Parathyroid adenoma (tissue), 2 donors: ENCODE results near the gene RPS6KA2.
"Not testable (repeated sequence)": the region's sequence is repeated elsewhere in the genome, so short reads cannot be mapped to it uniquely, and the experiment has no call there.

Experiments used
- H2AFZ ChIP-seq: fragments of 300-600 bp; sonication (generic); one replicate; pipeline ENCODE4 v1.7.0; 2017; ENCODE audit warnings: antibody characterized with exemption, mild to moderate bottlenecking
- H3K27ac ChIP-seq: fragments of 300-600 bp; sonication (generic); one replicate; pipeline ENCODE4 v1.7.0; 2017
- H3K27me3 ChIP-seq: fragments of 300-600 bp; sonication (generic); one replicate; pipeline ENCODE4 v1.7.0; 2017; ENCODE audit warnings: low read length; ENCODE audit not compliant: control insufficient read depth, insufficient read depth
- H3K36me3 ChIP-seq: fragments of 300-600 bp; sonication (generic); one replicate; pipeline ENCODE4 v1.7.0; 2017; ENCODE audit warnings: low read length; ENCODE audit not compliant: control insufficient read depth, insufficient read depth
- H3K4me1 ChIP-seq: fragments of 300-600 bp; sonication (generic); one replicate; pipeline ENCODE4 v1.7.0; 2017; ENCODE audit warnings: control low read depth
- H3K4me2 ChIP-seq: fragments of 300-600 bp; sonication (generic); one replicate; pipeline ENCODE4 v1.7.0; 2017; ENCODE audit warnings: low read length
- H3K4me3 ChIP-seq: fragments of 300-600 bp; sonication (generic); one replicate; pipeline ENCODE4 v1.7.0; 2017; ENCODE audit warnings: low read depth, low read length
- H3K79me2 ChIP-seq: fragments of 300-600 bp; sonication (generic); one replicate; pipeline ENCODE4 v1.7.0; 2017; ENCODE audit warnings: control low read depth
- H3K9ac ChIP-seq: fragments of 300-600 bp; sonication (generic); one replicate; pipeline ENCODE4 v1.7.0; 2017; ENCODE audit warnings: mild to moderate bottlenecking
- H3K9me3 ChIP-seq: fragments of 300-600 bp; sonication (generic); one replicate; pipeline ENCODE4 v1.7.0; 2017; ENCODE audit warnings: low read length; ENCODE audit not compliant: control insufficient read depth
- CTCF ChIP-seq: fragments of 300-600 bp; sonication (generic); IDR thresholded peaks from one replicate; pipeline ENCODE4 v1.7.0; 2017; ENCODE audit warnings: antibody characterized with exemption, mild to moderate bottlenecking
- donor health status: primary hyperparathyroidism.

RPS6KA2 gene

DNA sequence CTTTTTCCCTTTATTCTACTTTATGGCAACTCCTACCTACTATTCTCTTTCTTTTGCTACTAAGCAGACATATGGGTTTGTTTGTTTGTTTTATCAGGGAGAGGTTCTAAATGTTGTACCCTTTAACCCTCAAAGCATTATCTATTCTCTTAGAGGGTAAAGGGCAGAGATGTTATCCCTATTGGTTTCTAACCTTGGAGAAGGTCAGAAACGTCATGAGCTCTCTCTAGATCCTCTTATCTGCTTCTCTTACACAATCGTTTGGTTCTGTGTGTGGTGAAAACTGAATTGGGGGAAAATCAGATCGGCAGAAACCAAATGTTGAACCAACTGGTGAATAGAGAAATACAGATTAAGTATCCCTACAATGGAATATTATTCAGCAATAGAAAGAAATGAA, 237.9 kb downstream of the RPS6KA2 start:
- Histone ChIP-seq H3K9me3 (no peaks in the 10 kb centered on the region), H3K4me2 (no peak overlapping the region), H3K4me1 (no peaks in the 10 kb centered on the region), H3K27ac (no peak overlapping the region), H3K4me3 (no peak overlapping the region), H3K36me3 (no peaks in the 10 kb centered on the region), H3K9ac (no peak overlapping the region), H3K79me2 (no peaks in the 10 kb centered on the region), H3K27me3 (no peaks in the 10 kb centered on the region), H2AFZ (no peak overlapping the region)
- no peak for TF ChIP-seq CTCF

GRCh38 chr6:166388290-166389004, 238.6 kb downstream of the RPS6KA2 start:
- no peak for TF ChIP-seq CTCF
- Histone ChIP-seq H2AFZ (no peak overlapping the region), H3K27ac (no peak overlapping the region)

GRCh38 chr6:166387642-166388289, 239.3 kb downstream of the RPS6KA2 start:
- no peak for TF ChIP-seq CTCF
- H3K4me2 ChIP-seq = no peak overlapping the region
- no peaks in the 10 kb centered on the region for H3K4me1 ChIP-seq
- no peak overlapping the region for H2AFZ ChIP-seq
- no peak overlapping the region for H3K4me3 ChIP-seq
- no peaks in the 10 kb centered on the region for H3K79me2 ChIP-seq
- H3K36me3 ChIP-seq = no peaks in the 10 kb centered on the region
- no peaks in the 10 kb centered on the region for H3K9me3 ChIP-seq
- no peak overlapping the region for H3K27ac ChIP-seq
- no peak overlapping the region for H3K9ac ChIP-seq
- no peaks in the 10 kb centered on the region for H3K27me3 ChIP-seq

More at GRCh38 chr6:166388290-166389004, 238.6 kb downstream of the RPS6KA2 start:
- no peak overlapping the region for H3K9ac ChIP-seq
- H3K4me3 ChIP-seq = no peak overlapping the region
- no peaks in the 10 kb centered on the region for H3K79me2 ChIP-seq
- H3K36me3 ChIP-seq = no peaks in the 10 kb centered on the region
- no peaks in the 10 kb centered on the region for H3K27me3 ChIP-seq
- no peak overlapping the region for H3K4me2 ChIP-seq
- H3K4me1 ChIP-seq = no peaks in the 10 kb centered on the region
- no peaks in the 10 kb centered on the region for H3K9me3 ChIP-seq

DNA sequence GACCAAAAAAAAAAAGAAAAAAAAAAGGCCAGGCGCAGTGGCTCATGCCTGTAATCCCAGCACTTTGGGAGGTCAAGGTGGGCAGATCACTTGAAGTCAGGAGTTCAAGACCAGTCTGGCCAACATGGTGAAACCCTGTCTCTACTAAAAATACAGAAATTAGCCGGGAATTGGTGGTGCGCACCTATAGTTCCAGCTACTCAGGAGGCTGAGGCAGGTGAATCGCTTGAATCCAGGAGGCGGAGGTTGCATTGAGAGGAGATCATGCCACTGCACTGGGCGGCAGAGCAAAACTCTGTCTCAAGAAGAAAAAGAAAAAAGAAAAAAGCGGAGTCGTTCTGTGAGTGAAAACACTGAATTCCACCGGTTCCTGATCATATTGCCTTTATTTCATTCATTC, 240.0 kb downstream of the RPS6KA2 start:
- not testable (repeated sequence) for H3K9ac ChIP-seq, H3K4me1 ChIP-seq, H2AFZ ChIP-seq, H3K79me2 ChIP-seq, H3K27ac ChIP-seq, H3K36me3 ChIP-seq, H3K4me2 ChIP-seq, H3K4me3 ChIP-seq, H3K27me3 ChIP-seq, H3K9me3 ChIP-seq

DNA sequence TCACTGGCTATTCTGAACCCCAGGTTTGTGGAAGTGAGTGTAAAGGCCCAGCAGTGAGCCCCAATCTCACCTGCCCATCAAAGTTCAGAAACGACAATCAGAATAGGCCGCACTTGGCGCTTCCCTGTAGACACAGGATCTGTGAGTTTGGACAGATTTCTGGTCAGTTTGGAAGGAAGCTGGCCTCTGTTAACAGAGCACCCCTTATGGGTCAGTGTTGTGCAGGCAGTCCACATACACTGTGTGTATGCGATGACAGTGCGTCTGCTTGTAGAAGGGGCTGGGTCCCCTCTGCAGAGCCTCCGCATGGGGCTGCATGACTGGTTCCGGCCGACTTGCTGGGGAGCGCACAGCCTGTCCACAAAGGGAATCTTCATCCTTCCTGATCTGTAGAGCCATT, 240.9 kb downstream of the RPS6KA2 start:
- Histone ChIP-seq H3K4me3 (no peak overlapping the region), H2AFZ (no peak overlapping the region), H3K79me2 (no peaks in the 10 kb centered on the region), H3K9me3 (no peaks in the 10 kb centered on the region), H3K4me2 (no peak overlapping the region), H3K4me1 (peaks cover 4% of the 10 kb centered on the region), H3K36me3 (no peaks in the 10 kb centered on the region), H3K27ac (no peak overlapping the region), H3K9ac (no peak overlapping the region), H3K27me3 (no peaks in the 10 kb centered on the region)
- TF ChIP-seq CTCF = no peak

GRCh38 chr6:166383802-166384363, 243.2 kb downstream of the RPS6KA2 start:
- H3K4me2 ChIP-seq = peak overlapping the region; percentile 73
- H2AFZ ChIP-seq = peak overlapping the region; percentile 98
- H3K27me3 ChIP-seq, H3K4me1 ChIP-seq, H3K79me2 ChIP-seq, H3K36me3 ChIP-seq, H3K9me3 ChIP-seq: not testable (repeated sequence)
- peak overlapping the region; percentile 91 for H3K9ac ChIP-seq
- peak overlapping the region; percentile 99 for H3K27ac ChIP-seq
- H3K4me3 ChIP-seq = peak overlapping the region; percentile 78
